GM21360 (cell line): ENCODE results near the gene MRGPRD.

Experiments
- ATAC-seq: cut with Tn5 transposase; IDR thresholded peaks from one replicate; pipeline ENCODE4 v1.9.1; 2021; ENCODE audit warnings: mild to moderate bottlenecking, moderate library complexity; ENCODE audit not compliant: unreplicated experiment

The MRGPRD gene

GRCh38 chr11:68980776-68981065 is at the start of gene MRGPRD:
TSS of gene MRGPRD (minus strand) at chr11:68980986. CDS start at chr11:68980986, 0 bp downstream.
- no peak for ATAC-seq

- ATAC-seq, result no peak
Observed at GRCh38 chr11:69030301-69030700, 49.5 kb upstream of the MRGPRD start.

- ATAC-seq, result no peak
Observed at GRCh38 chr11:69027704-69028372, 47.1 kb upstream of the MRGPRD start.

- ATAC-seq, result no peak
Observed at GRCh38 chr11:69024509-69024908, 43.7 kb upstream of the MRGPRD start.

GRCh38 chr11:69022260-69022659 is 41.5 kb upstream of the MRGPRD start:
- no peak for ATAC-seq

GRCh38 chr11:69018924-69019323 is 38.1 kb upstream of the MRGPRD start:
- no peak for ATAC-seq

GRCh38 chr11:69017951-69018350 is 37.2 kb upstream of the MRGPRD start:
- no peak for ATAC-seq

- ATAC-seq, result no peak
Observed at GRCh38 chr11:69014898-69015549, 34.2 kb upstream of the MRGPRD start.

GRCh38 chr11:69014084-69014851 is 33.5 kb upstream of the MRGPRD start:
- ATAC-seq, result no peak

- ATAC-seq, result no peak
Observed at GRCh38 chr11:69013009-69013951, 32.5 kb upstream of the MRGPRD start, which contains the start of gene MRGPRF. TSS of gene MRGPRF (minus strand) at chr11:69013246. CDS start at chr11:69009901, 3,345 bp downstream.

GRCh38 chr11:69012092-69013008 is 31.6 kb upstream of the MRGPRD start:
- ATAC-seq, result no peak

- ATAC-seq, result no peak
Observed at GRCh38 chr11:69011624-69012091, 30.9 kb upstream of the MRGPRD start.

- no peak for ATAC-seq
Observed at GRCh38 chr11:69010964-69011623, 30.3 kb upstream of the MRGPRD start.

GRCh38 chr11:69010361-69010891 is 29.6 kb upstream of the MRGPRD start:
- ATAC-seq, result no peak

- no peak for ATAC-seq
Observed at GRCh38 chr11:69009441-69010211, 28.8 kb upstream of the MRGPRD start.

GRCh38 chr11:69008737-69009440 is 28.1 kb upstream of the MRGPRD start:
- no peak for ATAC-seq

- ATAC-seq, result no peak
Observed at GRCh38 chr11:69007975-69008381, 27.2 kb upstream of the MRGPRD start.
